Neural cell (in vitro differentiated cells): ENCODE measurements around the gene ATF5. TPM values are rescaled to one million over a fixed set of nuclear protein-coding genes. Genes with fewer than 3 reads are reported as not detected.

ENCODE experiments used
- H2AFZ ChIP-seq: fragments of 200-600, 300-800 bp; sonication (generic), shearing (Covaris generic); 2 replicates; pipeline ENCODE4 v1.6.0; 2014; ENCODE audit warnings: low read depth, mild to moderate bottlenecking, antibody characterized with exemption, low read length, moderate library complexity
- H3F3A ChIP-seq: fragments of 200-600 bp; shearing (Covaris generic); 2 replicates; pipeline ENCODE4 v1.6.1; 2016; ENCODE audit warnings: mild to moderate bottlenecking, moderate library complexity, mixed read lengths, antibody characterized with exemption, low read length; ENCODE audit not compliant: insufficient read depth, poor library complexity, severe bottlenecking
- H3K27ac ChIP-seq: fragments of 200-600, 300-800 bp; sonication (generic), shearing (Covaris generic); 2 replicates; pipeline ENCODE4 v1.5.1; 2014; ENCODE audit warnings: mild to moderate bottlenecking, low read length, moderate library complexity
- H3K27me3 ChIP-seq: fragments of 300-800, 200-600 bp; sonication (generic), shearing (Covaris generic); 2 replicates; pipeline ENCODE4 v1.6.0; 2014; ENCODE audit warnings: mild to moderate bottlenecking, low read depth, low read length, moderate library complexity; ENCODE audit not compliant: insufficient read depth
- H3K36me3 ChIP-seq: fragments of 300-800, 200-600 bp; sonication (generic), shearing (Covaris generic); 2 replicates; pipeline ENCODE4 v1.5.1; 2014; ENCODE audit warnings: mild to moderate bottlenecking, antibody characterized with exemption, low read length, moderate library complexity; ENCODE audit not compliant: insufficient read depth
- H3K4me2 ChIP-seq: fragments of 300-800, 200-600 bp; sonication (generic), shearing (Covaris generic); 2 replicates; pipeline ENCODE4 v1.6.0; 2014; ENCODE audit warnings: mild to moderate bottlenecking, low read length
- H3K4me3 ChIP-seq: fragments of 300-800, 200-600 bp; sonication (generic), shearing (Covaris generic); 2 replicates; pipeline ENCODE4 v1.5.1; 2014; ENCODE audit warnings: mild to moderate bottlenecking, low read length, moderate library complexity
- H3K79me2 ChIP-seq: fragments of 200-600 bp; shearing (Covaris generic); replicated peaks from 2 replicates; pipeline ENCODE4 v1.6.0; 2014; ENCODE audit warnings: mild to moderate bottlenecking, low read length, moderate library complexity; ENCODE audit not compliant: insufficient read depth
- H3K9ac ChIP-seq: fragments of 300-800, 200-600 bp; sonication (generic), shearing (Covaris generic); 2 replicates; pipeline ENCODE4 v1.6.1; 2016; ENCODE audit warnings: mild to moderate bottlenecking, low read length, mixed read lengths
- H3K9me2 ChIP-seq: fragments of 200-600 bp; shearing (Covaris generic); 2 replicates; pipeline ENCODE4 v1.6.1; 2016; ENCODE audit warnings: mild to moderate bottlenecking, low read length, mixed read lengths; ENCODE audit not compliant: insufficient read depth
- H3K9me3 ChIP-seq: fragments of 200-600, 300-800 bp; sonication (generic), shearing (Covaris generic); 2 replicates; pipeline ENCODE4 v1.6.1; 2016; ENCODE audit warnings: mild to moderate bottlenecking, mixed run types, low read length, moderate library complexity, mixed read lengths
- H4K20me1 ChIP-seq: fragments of 200-600 bp; shearing (Covaris generic); 2 replicates; pipeline ENCODE4 v1.6.1; 2016; ENCODE audit warnings: mild to moderate bottlenecking, mixed run types; ENCODE audit not compliant: insufficient read depth
- CTCF ChIP-seq: fragments of 450-650 bp; IDR thresholded peaks from 2 replicates; pipeline ENCODE4 v1.5.1; 2014; ENCODE audit warnings: antibody characterized with exemption, mild to moderate bottlenecking, moderate library complexity; ENCODE audit not compliant: poor library complexity, severe bottlenecking
- EP300 ChIP-seq: fragments of 450-650 bp; conservative IDR thresholded peaks from 2 replicates; pipeline ENCODE4 v1.6.1; 2014; ENCODE audit warnings: antibody characterized with exemption, mild to moderate bottlenecking, moderate library complexity; ENCODE audit not compliant: poor library complexity, severe bottlenecking
- EZH2 ChIP-seq: fragments of 200-600, 300-800 bp; shearing (Covaris generic), sonication (generic); IDR thresholded peaks from 2 replicates; pipeline ENCODE4 v1.6.1; 2014; ENCODE audit warnings: antibody characterized with exemption, low read length, borderline replicate concordance, mild to moderate bottlenecking; ENCODE audit not compliant: insufficient read depth, poor library complexity, severe bottlenecking
- MXI1 ChIP-seq: fragments of 450-650 bp; conservative IDR thresholded peaks from 2 replicates; pipeline ENCODE4 v1.6.1; 2014; ENCODE audit warnings: antibody characterized with exemption, mild to moderate bottlenecking; ENCODE audit not compliant: poor library complexity, severe bottlenecking
- POLR2AphosphoS5 ChIP-seq: IDR thresholded peaks from 2 replicates; pipeline ENCODE4 v1.6.1; 2012
- RAD21 ChIP-seq: fragments of 450-650 bp; conservative IDR thresholded peaks from 2 replicates; pipeline ENCODE4 v1.6.1; 2014; ENCODE audit warnings: antibody characterized with exemption, mild to moderate bottlenecking, moderate library complexity
- REST ChIP-seq: IDR thresholded peaks from 2 replicates; pipeline ENCODE4 v1.6.1; 2012; ENCODE audit warnings: borderline replicate concordance
- SMC3 ChIP-seq: fragments of 450-650 bp; conservative IDR thresholded peaks from 2 replicates; pipeline ENCODE4 v1.6.1; 2014; ENCODE audit warnings: antibody characterized with exemption, mild to moderate bottlenecking, moderate library complexity; ENCODE audit not compliant: poor library complexity
- TAF1 ChIP-seq: IDR thresholded peaks from 2 replicates; pipeline ENCODE4 v1.6.1; 2012; ENCODE audit warnings: low read depth
- polyA plus RNA-seq: library from polyadenylated mRNA; depleted of rRNA; stranded (reverse); fragments of >200 nt; gene quantifications from 2 replicates; pipeline ENCODE4 v1.2.3, GENCODE V29; 2014

ATF5 gene
- polyA plus RNA-seq, 1 donor from 2014 or later = 16.1 TPM

GRCh38 chr19:49954092-49954829 is 25.3 kb downstream of the ATF5 start:
- no peak overlapping the region for H3K27ac ChIP-seq
- H3K27me3 ChIP-seq = no peaks in the 10 kb centered on the region
- H3K4me2 ChIP-seq = no peak overlapping the region
- H3K9ac ChIP-seq = no peak overlapping the region
- H4K20me1 ChIP-seq = no peaks in the 10 kb centered on the region
- no peaks in the 10 kb centered on the region for H3K79me2 ChIP-seq
- no peaks in the 10 kb centered on the region for H3F3A ChIP-seq
- no peaks in the 10 kb centered on the region for H3K9me3 ChIP-seq
- H3K4me3 ChIP-seq = no peak overlapping the region
- H3K36me3 ChIP-seq = no peaks in the 10 kb centered on the region
- no peaks in the 10 kb centered on the region for H3K9me2 ChIP-seq
- TF ChIP-seq SMC3 = no peak
- no peak for TF ChIP-seq CTCF
- no peak for TF ChIP-seq POLR2AphosphoS5
- no peak for TF ChIP-seq EP300
- TF ChIP-seq TAF1 = no peak
- no peak overlapping the region for H2AFZ ChIP-seq

- H3K79me2 ChIP-seq = no peaks in the 10 kb centered on the region
These were observed 25.9 kb downstream of the ATF5 start for GRCh38 chr19:49954933-49955332.

More at GRCh38 chr19:49954933-49955332, 25.9 kb downstream of the ATF5 start:
- TF ChIP-seq MXI1 = no peak
- TF ChIP-seq EP300 = no peak
- no peak for TF ChIP-seq SMC3
- TF ChIP-seq TAF1 = no peak
- no peak for TF ChIP-seq RAD21
- TF ChIP-seq EZH2 = no peak
- no peak for TF ChIP-seq REST
- no peak for TF ChIP-seq CTCF
- no peak for TF ChIP-seq POLR2AphosphoS5
- Histone ChIP-seq H3K4me2 (no peak overlapping the region), H4K20me1 (no peaks in the 10 kb centered on the region), H3K4me3 (no peak overlapping the region), H3K27me3 (no peaks in the 10 kb centered on the region), H3K9me2 (no peaks in the 10 kb centered on the region), H2AFZ (no peak overlapping the region), H3F3A (no peaks in the 10 kb centered on the region), H3K9ac (no peak overlapping the region), H3K9me3 (no peaks in the 10 kb centered on the region), H3K27ac (no peak overlapping the region), H3K36me3 (no peaks in the 10 kb centered on the region)
